Astrocyte (in vitro differentiated cells and primary cell): ENCODE data around the gene CTBP2. TPM values are rescaled to one million over a fixed set of nuclear protein-coding genes. Genes with fewer than 3 reads are reported as not detected.

Experiments
- DNase-seq: peaks from one replicate; pipeline ENCODE4 v3.0.0-alpha.2; 2010; ENCODE audit warnings: low read depth
- FAIRE-seq: peaks from 2 replicates; lab custom pipeline; 2011; peaks lifted over from hg19 to GRCh38; lab: Jason Lieb, UNC
- H2AFZ ChIP-seq: 2 replicates; pipeline ENCODE4 v1.6.0; 2012; ENCODE audit warnings: low read depth, low read length, inconsistent platforms
- H3K27ac ChIP-seq: 2 replicates; pipeline ENCODE4 v1.5.1; 2011; ENCODE audit warnings: low read depth, low read length, inconsistent platforms
- H3K27me3 ChIP-seq: 2 replicates; pipeline ENCODE4 v1.6.0; 2011; ENCODE audit warnings: low read length, inconsistent platforms; ENCODE audit not compliant: insufficient read depth
- H3K36me3 ChIP-seq: 2 replicates; pipeline ENCODE4 v1.5.1; 2011; ENCODE audit warnings: low read length, inconsistent platforms; ENCODE audit not compliant: insufficient read depth
- H3K4me1 ChIP-seq: 2 replicates; pipeline ENCODE4 v1.5.1; 2011; ENCODE audit warnings: low read length, inconsistent platforms; ENCODE audit not compliant: insufficient read depth
- H3K4me2 ChIP-seq: 2 replicates; pipeline ENCODE4 v1.6.0; 2012; ENCODE audit warnings: low read length, inconsistent platforms
- H3K4me3 ChIP-seq: 2 replicates; pipeline ENCODE4 v1.5.1; 2011; ENCODE audit warnings: low read depth, mild to moderate bottlenecking, low read length, inconsistent platforms; ENCODE audit not compliant: insufficient read depth
- H3K79me2 ChIP-seq: 2 replicates; pipeline ENCODE4 v1.6.0; 2012; ENCODE audit warnings: mild to moderate bottlenecking, low read length, inconsistent platforms; ENCODE audit not compliant: insufficient read depth
- H3K9ac ChIP-seq: 2 replicates; pipeline ENCODE4 v1.6.0; 2012; ENCODE audit warnings: mild to moderate bottlenecking, low read length, inconsistent platforms
- H3K9me3 ChIP-seq: 2 replicates; pipeline ENCODE4 v1.5.1; 2012; ENCODE audit warnings: low read depth, mild to moderate bottlenecking, low read length, inconsistent platforms; ENCODE audit not compliant: insufficient read depth
- H4K20me1 ChIP-seq: 2 replicates; pipeline ENCODE4 v1.6.0; 2012; ENCODE audit warnings: low read length, inconsistent platforms; ENCODE audit not compliant: insufficient read depth
- H3K27ac Mint-ChIP-seq: one replicate; pipeline ENCODE4 v1.8.0; 2021; ENCODE audit warnings: mild to moderate bottlenecking, mixed read lengths; ENCODE audit not compliant: unreplicated experiment
- H3K27me3 Mint-ChIP-seq: one replicate; pipeline ENCODE4 v1.8.0; 2021; ENCODE audit warnings: low read depth, mixed read lengths; ENCODE audit not compliant: unreplicated experiment
- H3K36me3 Mint-ChIP-seq: one replicate; pipeline ENCODE4 v1.8.0; 2021; ENCODE audit warnings: low read depth, mixed read lengths; ENCODE audit not compliant: unreplicated experiment
- H3K4me1 Mint-ChIP-seq: one replicate; pipeline ENCODE4 v1.8.0; 2021; ENCODE audit warnings: low read depth, mixed read lengths; ENCODE audit not compliant: unreplicated experiment
- H3K4me3 Mint-ChIP-seq: one replicate; pipeline ENCODE4 v1.8.0; 2021; ENCODE audit warnings: mild to moderate bottlenecking, moderate library complexity, mixed read lengths; ENCODE audit not compliant: unreplicated experiment
- H3K9me3 Mint-ChIP-seq: one replicate; pipeline ENCODE4 v1.8.0; 2021; ENCODE audit warnings: mild to moderate bottlenecking, mixed read lengths; ENCODE audit not compliant: unreplicated experiment
- EZH2 ChIP-seq: IDR thresholded peaks from 2 replicates; pipeline ENCODE4 v1.6.1; 2012; ENCODE audit warnings: mild to moderate bottlenecking, low read length, inconsistent platforms; ENCODE audit not compliant: insufficient read depth
- total RNA-seq: library from RNA; stranded (reverse); gene quantifications from 2 replicates; pipeline ENCODE4 v1.2.1, GENCODE V29; 2021
- TF ChIP-seq, protein P1 (sequence below): IDR thresholded peaks from 2 replicates; pipeline ENCODE4 v1.5.1; 2011; ENCODE audit warnings: low read depth, mild to moderate bottlenecking, inconsistent platforms, low read length, moderate library complexity; ENCODE audit not compliant: insufficient read depth

Gene CTBP2
- total RNA-seq, 1 donor from 2014 or later, result 109 TPM

DNA sequence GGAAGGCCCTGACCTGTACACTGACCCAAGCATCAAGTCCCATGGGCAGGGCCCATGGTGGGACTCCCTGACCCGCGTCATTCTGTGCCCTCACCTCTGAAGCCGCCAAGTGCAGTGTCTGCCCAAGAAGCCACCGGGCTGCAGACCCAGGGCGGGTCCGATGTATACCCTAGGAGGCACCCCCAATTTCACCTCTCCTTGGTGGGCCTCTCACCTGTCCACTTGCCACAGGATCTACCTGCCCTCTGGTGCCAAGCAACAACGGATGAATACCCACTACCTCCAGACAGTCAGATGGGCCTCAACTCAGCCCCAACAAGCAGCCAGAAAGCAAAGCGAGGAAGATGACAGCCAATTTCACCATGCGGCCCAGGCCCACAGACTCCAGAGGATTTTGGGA, 92.6 kb downstream of the CTBP2 start:
- no peaks in the 10 kb centered on the region for H3K27me3 Mint-ChIP-seq
- no peaks in the 10 kb centered on the region for H3K9me3 Mint-ChIP-seq
- Histone ChIP-seq H3K27ac (no peak overlapping the region), H3K4me2 (no peak overlapping the region), H3K36me3 (no peaks in the 10 kb centered on the region), H2AFZ (no peak overlapping the region), H3K79me2 (peaks cover 82% of the 10 kb centered on the region), H3K9ac (no peak overlapping the region), H3K4me3 (no peak overlapping the region), H3K27me3 (no peaks in the 10 kb centered on the region), H4K20me1 (peaks cover 85% of the 10 kb centered on the region), H3K9me3 (no peaks in the 10 kb centered on the region), H3K4me1 (peaks cover 18% of the 10 kb centered on the region)
- peaks cover 25% of the 10 kb centered on the region for H3K4me1 Mint-ChIP-seq
- peaks cover 14% of the 10 kb centered on the region for H3K36me3 Mint-ChIP-seq
- peak overlapping the region; percentile 15 for H3K27ac Mint-ChIP-seq
- no peak for TF ChIP-seq EZH2
- TF ChIP-seq, protein P1, sequence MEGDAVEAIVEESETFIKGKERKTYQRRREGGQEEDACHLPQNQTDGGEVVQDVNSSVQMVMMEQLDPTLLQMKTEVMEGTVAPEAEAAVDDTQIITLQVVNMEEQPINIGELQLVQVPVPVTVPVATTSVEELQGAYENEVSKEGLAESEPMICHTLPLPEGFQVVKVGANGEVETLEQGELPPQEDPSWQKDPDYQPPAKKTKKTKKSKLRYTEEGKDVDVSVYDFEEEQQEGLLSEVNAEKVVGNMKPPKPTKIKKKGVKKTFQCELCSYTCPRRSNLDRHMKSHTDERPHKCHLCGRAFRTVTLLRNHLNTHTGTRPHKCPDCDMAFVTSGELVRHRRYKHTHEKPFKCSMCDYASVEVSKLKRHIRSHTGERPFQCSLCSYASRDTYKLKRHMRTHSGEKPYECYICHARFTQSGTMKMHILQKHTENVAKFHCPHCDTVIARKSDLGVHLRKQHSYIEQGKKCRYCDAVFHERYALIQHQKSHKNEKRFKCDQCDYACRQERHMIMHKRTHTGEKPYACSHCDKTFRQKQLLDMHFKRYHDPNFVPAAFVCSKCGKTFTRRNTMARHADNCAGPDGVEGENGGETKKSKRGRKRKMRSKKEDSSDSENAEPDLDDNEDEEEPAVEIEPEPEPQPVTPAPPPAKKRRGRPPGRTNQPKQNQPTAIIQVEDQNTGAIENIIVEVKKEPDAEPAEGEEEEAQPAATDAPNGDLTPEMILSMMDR, result no peak
- no peak for FAIRE-seq
- DNase-seq, result no peak
- H3K4me3 Mint-ChIP-seq, result no peak overlapping the region

DNA sequence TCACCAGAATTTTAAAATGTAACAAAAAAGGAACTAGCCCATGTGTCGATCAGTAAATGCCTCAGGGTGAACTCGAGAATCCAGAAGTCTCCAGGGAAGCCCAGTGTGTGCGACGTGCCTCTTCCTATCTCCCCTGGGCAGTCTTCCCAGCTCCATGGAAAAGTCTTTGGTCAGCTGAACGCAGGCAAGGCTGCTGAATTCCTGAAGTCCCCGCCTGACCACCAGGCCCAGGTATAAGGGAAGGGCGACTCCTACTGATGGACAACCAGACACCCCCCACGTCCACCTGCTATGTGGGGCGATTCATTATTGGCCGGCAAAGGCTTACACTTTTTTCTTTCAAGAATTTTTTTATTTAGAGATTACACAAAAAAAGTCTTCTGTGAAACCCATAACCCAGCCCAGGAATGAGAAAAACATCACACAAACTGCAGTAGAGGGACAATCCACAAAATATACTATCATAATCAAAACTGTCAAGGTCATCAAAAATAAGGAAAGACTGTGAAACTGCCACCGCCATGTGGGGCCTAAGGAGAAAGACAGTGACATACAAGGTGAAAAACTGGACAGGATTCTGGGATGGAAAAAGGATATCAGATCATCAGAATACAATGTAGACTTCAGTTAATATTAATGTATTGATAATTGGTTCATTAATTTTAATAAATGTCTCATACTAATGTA, 93.5 kb downstream of the CTBP2 start:
- DNase-seq (no peak), FAIRE-seq (no peak)
- peaks cover 82% of the 10 kb centered on the region for H3K79me2 ChIP-seq
- no peaks in the 10 kb centered on the region for H3K27me3 ChIP-seq
- no peaks in the 10 kb centered on the region for H3K27me3 Mint-ChIP-seq
- H3K4me3 Mint-ChIP-seq, result peak overlapping the region; percentile 34
- H3K27ac ChIP-seq, result no peak overlapping the region
- no peak overlapping the region for H3K4me3 ChIP-seq
- peaks cover 86% of the 10 kb centered on the region for H4K20me1 ChIP-seq
- H3K9ac ChIP-seq, result no peak overlapping the region
- H3K9me3 ChIP-seq, result no peaks in the 10 kb centered on the region
- H2AFZ ChIP-seq, result no peak overlapping the region
- no peak overlapping the region for H3K4me2 ChIP-seq
- H3K36me3 ChIP-seq, result no peaks in the 10 kb centered on the region
- peaks cover 14% of the 10 kb centered on the region for H3K36me3 Mint-ChIP-seq
- H3K9me3 Mint-ChIP-seq, result no peaks in the 10 kb centered on the region
- no peak for TF ChIP-seq EZH2
- TF ChIP-seq, protein P1, result no peak
- peaks cover 30% of the 10 kb centered on the region for H3K4me1 Mint-ChIP-seq
- H3K4me1 ChIP-seq, result peaks cover 22% of the 10 kb centered on the region
- H3K27ac Mint-ChIP-seq, result no peak overlapping the region
